Activated CD4-positive, alpha-beta T cell treated with anti-CD3 and anti-CD28 coated beads, Interleukin-2, amount 50 U/mL, for 16 hours (primary cell): Measurements from ENCODE around the gene ATRX.
"Not testable (repeated sequence)": the region's sequence is repeated elsewhere in the genome, so short reads cannot be mapped to it uniquely, and the experiment has no call there.

Experiments used
- DNase-seq: peaks from one replicate; pipeline ENCODE4 v3.0.0-alpha.2; 2020

The ATRX gene

DNA sequence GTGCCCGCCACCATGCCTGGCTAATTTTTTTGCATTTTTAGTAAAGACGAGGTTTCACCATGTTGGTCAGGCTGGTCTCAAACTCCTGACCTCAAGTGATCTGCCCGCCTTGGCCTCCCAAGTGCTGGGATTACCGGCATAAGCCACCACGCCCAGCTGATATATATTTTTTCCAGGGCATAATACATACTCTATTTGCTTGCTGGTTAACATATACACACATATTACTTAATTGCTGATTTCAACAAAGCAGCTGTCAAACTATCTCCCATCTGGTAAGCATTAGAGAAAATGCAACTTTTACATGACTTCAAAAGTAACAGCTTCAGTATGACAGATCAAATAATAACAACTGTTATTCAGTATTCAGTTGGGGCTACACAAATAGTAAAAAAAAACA lies 164.6 kb downstream of the ATRX start:
- not testable (repeated sequence) for DNase-seq

DNA sequence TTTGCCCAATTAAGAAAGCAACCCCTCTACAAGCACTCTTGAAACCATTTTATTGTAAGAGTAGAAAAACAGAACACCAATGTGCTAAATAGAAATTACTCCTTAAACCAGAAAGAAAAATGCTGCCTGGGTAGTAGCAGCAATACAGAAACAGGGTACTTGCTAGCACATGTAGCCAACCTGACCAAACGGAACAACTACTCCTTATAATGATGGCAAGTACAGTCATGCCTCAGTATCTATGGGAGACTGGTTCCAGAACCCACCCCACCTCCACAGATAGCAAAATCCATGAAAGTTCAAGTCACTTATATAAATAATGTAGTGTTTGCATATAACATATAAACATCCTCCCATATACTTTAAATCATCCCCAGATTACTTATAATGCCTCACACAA lies 168.8 kb downstream of the ATRX start:
- no peak for DNase-seq

DNA sequence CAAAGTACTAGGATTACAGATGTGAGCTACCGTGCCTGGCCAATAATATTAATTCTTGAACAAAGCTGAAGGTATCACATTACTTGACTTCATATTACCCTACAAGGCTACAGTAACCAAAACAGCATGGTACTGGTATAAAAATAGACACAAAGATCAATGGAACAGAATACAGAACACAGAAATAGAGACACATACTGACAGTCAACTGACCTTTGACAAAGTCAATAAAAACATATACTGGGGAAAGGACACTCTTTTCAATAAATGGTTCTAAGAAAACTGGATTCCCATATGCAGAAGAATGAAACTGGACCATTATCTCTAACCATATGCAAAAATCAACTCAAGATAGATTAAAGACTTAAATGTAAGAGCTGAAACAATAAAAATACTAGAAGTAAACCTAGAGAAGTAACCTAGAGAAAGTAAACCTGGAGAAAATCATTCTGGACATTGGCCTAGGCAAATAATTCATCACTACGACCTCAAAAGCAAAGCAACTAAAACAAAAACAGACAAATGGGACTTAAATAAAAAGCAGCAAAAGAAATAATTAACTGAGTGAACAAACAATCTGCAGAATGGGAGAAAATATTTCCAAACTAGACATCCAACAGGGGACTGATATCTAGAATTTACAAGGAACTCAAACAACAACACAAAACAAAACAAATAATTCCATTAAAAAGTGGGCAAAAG lies 182.2 kb downstream of the ATRX start:
- no peak for DNase-seq

DNA sequence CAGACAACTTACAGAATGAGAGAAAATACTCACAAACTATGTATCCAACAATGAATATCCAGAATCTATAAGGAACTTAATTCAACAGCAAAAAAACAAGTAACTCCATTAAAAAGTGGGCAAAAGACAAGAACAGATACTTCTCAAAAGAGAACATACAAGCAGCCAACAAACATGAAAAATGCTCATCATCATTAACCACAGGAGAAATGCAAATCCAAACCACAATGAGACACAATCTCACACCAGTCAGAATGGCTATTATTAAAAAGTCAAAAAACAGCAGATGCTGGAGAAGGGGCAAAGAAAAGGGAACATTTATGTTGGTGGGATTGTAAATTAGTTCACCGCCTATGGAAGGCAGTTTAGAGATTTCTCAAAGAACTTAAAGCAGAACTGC lies 188.5 kb downstream of the ATRX start:
- no peak for DNase-seq

DNA sequence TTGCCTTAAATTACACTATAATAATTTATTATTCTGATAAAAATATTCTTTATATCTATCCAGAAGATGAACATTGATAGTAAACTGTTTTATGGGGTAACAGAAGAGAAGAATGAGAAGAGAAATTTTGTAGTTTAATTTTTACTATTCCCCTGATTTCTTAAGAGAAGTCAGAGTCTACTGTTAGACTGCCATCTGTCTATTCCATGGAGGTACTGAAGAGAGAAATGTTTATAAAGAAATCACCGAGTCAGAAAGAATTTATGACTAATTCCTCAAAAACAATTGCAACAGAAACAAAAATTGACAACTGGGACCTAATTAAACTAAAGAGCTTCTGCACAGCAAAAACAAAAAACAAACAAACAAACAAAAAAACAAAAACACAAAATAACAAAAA lies 188.9 kb downstream of the ATRX start:
- no peak for DNase-seq

DNA sequence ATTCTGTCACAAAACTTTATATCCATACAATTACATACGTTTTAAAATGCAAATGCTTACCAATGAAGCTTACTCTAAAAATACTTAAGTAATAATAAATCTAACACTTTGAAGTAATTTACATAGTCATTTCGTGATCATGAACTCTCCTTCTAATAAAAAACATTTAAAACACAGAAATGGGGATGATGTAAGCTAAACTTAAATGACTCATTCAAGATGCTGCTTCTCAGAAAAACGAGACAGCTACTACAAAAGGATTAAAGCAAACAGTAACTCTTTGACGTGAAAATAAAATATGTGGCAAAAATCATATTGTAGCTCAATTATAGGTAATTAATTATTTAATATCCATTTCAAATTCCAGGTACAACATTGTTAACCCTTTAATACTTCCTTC lies 190.2 kb downstream of the ATRX start:
- DNase-seq: no peak

DNA sequence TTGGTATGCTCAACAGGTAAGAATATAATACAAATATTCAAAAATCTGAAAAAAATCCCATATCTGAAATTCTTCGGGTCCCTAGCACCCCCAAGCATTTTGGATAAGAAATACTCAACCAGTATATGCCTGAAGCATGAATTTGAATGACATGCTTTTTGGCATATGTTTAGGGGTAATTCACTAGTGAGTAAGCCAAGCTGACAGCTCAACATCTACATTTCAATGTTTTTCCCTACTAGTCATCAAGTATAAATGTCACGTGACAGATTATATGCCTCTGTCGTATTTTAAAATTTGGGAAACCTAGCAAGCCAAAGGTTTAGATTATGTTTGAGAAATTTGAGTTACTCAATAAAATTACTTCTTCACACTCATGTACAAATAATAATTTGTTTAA lies 213.7 kb downstream of the ATRX start:
- DNase-seq: no peak

DNA sequence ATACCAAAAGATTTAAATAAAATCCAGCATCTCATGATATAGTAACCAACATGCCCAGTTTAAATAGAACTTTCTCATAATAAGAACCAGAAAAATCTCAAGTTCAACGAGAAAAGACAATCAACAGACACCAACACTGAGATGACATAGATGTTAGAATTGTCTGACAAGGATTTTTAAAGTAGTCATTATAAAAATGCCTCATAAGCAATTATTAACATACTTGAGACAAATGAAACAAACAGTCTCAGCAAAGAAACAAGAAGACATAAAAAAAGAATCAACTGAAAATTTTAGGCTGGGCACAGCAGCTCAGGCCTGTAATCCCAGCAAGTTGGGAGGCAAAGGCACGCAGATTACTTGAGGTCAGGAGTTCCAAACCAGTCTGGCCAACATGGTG lies 220.7 kb downstream of the ATRX start:
- no peak for DNase-seq

DNA sequence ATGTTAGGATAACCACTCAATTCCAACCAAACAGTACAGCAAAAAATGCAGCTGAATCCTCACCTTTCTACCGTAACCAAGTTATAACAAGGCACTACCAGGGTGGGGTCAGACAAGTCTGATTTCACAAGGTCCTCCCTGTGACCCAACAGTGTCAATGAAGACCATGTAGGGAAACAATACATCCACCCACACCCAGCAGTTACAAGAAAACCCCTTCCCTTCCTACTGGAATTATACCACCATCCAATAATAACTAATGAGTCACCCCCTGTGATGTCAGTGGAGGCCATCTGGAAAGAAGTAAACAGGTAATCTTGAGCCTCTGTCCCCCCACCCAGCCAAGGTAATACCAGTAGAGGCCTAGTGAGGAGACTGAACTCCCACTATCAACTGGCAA lies 221.2 kb downstream of the ATRX start:
- DNase-seq: no peak

DNA sequence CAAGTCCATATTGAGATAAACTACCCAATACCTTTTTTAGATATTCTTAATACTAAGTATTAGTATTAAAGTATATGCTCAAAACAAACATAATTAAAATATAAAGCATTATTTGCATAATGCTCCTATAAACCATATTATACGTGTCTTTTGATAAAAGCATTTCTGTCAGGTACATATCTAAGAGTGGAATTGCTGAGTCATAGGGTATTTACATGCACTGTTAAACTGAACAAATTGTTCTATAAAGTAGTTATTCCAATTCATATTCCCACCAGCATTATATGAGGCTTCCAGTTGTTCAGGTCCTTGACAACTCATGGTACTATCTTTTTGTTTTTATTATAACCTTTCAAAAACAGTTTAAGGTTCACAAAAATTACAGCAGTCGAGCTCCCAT lies 224.6 kb downstream of the ATRX start:
- no peak for DNase-seq

DNA sequence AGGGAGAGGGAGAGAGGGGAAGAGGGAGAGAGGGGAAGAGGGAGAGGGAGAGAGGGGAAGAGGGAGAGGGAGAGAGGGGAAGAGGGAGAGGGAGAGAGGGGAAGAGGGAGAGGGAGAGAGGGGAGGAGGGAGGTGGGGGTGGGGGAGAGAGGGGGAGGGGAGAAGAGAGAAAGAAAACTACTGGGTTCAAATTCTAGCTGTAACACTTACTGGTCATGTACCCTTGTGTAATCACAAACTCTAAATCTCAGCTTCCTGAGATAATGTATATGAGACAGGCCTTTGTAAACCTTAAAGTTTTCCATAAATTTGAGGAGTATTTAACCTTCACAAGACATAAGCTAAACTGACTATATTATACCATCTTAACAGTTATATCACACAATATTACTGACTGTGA lies 229.7 kb downstream of the ATRX start:
- DNase-seq: no peak

DNA sequence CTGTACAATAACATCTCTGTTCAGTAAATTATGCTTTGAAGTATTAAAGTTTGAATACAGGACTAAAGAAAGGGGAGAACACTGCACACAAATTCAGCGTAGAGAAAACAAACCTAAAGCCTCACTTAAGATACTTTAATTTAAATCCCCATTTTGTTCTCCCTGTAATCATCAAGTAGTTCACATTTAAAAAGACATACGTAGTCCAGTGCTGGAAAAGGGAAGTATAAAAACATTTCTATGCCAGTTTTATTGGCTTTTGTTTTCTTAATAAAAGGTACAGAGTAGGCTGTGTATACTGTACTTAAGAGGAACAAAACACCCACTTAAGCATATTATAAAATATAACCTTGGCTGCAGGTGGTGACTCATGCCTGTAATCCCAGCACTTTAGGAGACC lies 237.3 kb downstream of the ATRX start:
- DNase-seq: no peak

DNA sequence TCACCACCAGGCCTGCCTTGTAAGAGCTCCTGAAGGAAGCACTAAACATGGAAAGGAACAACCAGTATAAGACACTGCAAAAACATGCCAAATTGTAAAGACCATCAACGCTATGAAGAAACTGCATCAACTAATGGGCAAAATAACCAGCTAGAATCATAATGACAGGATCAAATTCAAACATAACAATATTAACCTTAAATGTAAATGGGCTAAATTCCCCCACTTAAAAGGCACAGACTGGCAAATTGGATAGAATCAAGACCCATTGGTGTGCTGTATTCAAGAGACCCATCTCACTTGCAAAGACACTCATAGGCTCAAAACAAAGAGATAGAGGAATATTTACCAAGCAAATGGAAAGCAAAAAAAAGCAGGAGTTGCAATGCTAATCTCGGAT lies 246.2 kb downstream of the ATRX start:
- not testable (repeated sequence) for DNase-seq

DNA sequence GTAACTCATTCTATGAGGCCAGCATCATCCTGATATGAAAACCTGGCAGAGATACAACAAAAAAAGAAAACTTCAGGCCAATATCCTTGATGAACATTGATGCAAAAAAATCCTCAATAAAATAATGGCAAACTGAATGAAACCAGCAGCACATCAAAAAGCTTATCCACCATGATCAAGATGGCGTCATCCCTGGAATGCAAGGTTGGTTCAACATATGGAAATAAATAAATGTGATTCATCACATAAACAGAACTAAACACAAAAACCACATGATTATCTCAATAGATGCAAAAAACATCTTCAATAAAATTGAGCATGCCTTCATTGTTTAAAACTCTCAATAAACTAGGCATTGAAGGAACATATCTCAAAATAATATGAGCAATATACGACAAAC lies 254.8 kb downstream of the ATRX start:
- not testable (repeated sequence) for DNase-seq

DNA sequence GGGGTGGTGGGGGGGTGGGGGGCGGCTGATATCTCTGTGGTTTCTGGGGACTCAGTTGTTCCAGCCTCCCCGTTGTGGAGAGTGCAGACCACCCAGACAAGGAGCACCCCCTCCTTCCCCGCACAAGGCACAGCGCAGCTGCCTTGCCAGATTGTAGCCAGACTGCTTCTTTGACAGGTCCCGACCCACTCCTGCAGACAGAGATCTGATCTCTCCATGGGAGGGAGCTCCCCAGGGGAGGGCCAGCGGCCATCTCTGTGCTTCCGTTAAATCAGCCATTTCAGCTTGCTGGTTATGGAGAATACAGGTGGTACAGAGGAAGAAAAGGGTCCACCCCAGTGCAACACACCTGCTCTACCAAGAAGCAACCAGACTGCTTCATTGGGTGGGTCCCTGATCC lies 258.0 kb downstream of the ATRX start:
- no peak for DNase-seq

DNA sequence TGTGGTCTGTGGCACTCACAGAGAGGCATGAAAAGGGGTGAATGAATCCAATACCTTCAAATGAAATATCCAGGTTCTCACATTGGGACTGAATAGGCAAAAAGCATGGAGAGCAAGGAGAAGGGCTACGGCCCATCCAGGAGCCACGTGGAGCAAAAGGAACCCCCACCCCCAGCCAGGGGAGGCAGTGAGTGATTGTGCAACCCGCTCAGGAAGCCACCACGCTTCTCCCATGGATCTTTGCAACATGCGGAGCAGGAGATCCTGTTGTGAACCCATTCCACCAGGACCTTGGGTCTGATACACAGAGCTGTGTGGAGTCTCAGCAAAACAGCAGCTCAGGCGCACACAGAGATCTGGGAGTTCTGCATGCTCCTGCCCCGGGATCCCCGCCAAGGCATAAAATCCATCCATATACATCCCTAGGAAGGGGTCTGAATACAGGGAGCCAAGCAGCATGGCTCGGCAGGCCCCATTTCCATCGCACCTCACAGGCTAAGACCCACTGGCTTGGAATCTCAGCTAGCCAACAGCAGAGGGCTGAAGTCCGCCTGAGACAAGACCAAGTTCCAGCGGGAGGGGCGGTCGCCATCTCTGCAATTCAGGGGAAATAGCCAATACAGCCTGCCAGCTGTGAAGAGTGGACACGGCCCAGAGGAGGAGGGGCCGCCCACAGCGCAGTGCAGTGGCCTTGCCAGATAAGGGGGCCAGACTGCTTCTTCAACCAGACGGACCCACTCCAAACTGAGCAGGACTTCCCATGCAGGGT lies 258.6 kb downstream of the ATRX start:
- no peak for DNase-seq

DNA sequence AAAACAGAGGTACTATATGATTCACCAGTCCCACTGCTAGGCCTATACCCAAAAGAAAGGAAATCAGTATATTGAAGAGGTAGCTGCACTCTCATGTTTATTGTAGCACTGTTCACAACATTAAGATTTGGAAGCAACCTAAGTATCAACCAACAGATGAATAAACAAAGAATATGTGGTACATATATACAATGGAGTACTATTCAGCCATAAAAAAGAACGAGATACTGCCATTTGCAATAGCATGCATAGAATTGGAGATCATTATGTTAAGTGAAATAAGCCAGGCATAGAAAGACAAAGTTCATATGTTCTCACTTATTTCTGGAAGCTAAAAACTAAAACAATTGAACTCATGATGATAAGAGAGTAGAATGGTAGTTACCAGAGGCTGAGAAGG lies 266.3 kb downstream of the ATRX start:
- no peak for DNase-seq

DNA sequence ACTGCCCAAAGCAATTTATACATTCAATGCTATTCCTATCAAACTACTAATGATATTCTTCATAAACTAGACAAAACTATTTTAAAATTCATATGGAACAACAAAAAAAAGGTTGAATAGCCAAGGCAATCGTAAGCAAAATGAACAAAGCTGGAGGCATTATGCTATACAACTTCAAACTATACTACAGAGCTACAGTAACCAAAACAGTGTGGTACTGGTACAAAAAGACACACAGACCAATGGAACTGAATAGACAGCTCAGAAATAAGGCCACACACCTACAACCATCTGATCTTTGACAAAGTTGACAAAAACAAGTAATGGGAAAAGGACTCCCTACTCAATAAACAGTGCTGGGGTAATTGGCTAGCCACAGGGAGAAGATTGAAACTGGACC lies 271.8 kb downstream of the ATRX start:
- DNase-seq: no peak

DNA sequence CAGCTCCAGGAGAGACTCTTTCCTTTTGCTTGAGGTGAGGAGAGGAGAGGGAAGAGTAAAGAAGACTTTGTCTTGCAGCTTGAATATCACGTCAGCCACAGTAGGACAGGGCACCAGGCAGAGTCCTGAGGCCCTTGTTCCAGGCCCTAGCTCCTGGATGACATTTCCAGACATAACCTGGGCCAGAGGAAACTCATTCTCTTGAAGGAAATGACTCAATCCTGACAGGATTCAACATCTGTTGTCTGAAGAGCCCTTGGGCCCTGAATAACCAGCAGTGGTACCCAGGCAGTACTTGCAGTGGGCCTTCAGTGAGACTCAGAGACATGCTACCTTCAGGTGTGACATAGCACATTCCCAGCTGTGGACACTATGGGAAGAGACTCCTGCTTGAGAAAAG lies 276.0 kb downstream of the ATRX start:
- no peak for DNase-seq

DNA sequence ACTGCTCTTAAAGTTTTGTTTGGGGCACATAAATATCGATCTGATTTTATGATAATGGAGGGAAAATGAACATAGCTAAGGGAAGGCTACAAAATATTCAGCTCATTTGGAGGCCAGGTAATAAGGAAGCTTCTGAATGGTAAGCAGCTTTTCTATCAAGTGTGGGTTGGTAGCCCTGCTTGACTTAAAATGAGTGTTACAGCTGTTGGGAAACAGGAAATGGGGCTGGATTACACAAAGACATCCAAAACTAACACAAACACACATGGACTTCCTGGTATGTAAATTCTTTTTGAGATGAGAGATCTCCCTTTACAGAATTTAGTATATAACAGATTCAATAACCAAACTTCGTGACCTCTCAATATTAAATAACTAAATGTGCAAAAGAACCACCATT lies 280.8 kb downstream of the ATRX start:
- no peak for DNase-seq

DNA sequence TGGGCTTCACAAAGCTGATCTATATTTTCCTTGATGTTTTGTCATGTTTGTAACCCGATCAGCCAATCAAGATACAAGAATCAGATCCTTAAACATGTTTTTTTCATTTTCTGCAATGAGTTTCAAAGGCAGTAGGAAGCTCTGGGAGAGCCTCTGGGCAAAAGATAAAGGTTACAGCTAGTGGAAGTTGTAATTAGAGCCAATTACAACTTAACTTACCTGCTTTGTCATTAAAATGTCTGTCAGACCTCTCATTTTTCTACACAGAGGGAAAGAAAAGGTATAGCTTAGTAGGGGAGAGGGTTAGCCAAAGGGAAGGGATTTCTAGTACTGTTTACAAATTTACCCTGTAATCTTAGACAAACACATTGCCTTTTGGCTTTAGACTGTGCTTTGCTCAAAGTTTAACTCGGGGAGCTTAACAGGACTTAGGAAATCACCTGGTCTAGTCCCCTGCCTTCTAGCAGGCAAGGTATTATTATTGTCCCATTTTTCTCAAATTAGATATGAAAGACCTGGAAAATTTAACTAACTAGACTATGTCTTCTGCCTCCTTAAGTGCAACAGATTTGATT lies 283.0 kb downstream of the ATRX start:
- DNase-seq: no peak

DNA sequence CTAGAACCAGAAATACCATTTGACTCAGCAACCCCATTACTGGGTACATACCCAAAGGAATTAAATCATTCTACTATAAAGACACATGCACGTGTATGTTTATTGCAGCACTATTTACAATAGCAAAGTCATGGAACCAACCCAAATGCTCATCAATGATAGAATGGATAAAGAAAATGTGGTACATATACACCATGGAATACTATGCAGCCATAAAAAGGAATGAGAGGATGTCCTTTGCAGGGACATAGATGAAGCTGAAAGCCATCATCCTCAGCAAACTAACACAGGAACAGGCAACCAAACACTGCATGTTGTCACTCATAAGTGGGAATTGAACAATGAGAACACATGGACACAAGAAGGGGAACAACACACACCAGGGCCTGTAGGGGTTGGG lies 285.9 kb downstream of the ATRX start:
- DNase-seq: not testable (repeated sequence)

DNA sequence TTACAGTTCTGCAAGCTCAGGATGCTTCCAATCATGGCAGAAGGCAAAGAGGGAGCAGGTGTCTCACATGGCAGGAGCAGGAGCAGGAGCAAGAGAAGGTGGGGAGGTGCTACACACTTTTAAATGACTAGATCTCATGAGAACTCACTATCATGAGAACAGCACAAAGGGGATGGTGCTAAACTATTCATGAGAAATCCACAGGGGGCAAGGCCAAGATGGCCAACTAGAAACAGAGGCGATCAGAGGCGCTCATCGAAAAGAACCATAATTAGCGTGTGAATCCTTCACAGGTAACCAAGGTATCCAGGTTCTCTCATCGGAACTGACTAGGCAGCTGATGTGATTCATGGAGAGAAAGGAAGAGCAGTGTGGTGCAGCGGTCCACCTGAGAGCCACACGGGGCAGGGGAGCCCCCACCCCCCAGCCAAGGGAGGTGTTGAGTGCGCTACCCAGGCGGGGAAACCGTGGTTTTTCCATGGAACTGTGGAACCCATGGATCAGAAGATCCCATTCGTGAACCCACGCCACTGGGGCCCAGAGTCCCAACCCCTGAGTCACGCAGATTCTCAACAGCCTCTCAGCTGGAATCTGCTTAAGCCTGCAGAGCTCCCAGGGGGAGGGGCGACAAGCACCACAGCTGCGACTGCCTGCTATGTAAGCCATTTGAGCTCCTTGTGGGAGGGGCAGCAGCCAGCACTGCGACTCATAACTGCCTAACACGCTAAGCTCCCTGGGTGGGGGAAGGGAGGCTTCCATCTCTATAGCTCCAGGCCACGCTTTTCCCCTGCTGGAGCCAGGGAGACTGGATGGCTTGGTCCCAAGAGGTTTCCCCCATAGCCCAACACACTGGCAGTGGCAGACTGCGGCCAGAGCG lies 292.1 kb downstream of the ATRX start:
- DNase-seq: no peak
